ENCODE measurements around the gene ZBTB2.

The ZBTB2 gene

DNA sequence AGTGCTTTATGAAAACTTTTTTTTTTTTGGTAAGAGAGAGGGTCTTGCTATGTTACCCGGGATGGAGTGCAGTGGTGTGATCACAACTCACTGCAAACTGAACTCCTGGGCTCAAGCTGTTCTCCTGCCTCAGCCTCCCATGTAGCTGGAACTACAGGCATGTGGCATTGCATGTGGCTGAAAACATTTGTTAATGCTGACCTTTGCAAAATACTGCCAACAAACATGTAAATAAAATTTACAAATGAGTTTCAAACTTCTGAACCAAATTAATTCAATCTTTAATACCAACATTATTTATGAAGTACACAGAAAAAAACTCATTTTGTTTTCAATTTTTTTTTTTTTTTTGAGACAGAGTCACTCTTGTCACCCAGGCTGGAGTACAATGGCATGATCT is 26.1 kb upstream of the ZBTB2 start:
- no peak for TF ChIP-seq CTCF (IDR thresholded peaks at IDR 0.05; ENCODE audit: low read depth, low read length)
- no peak overlapping the region for H3K4me3 ChIP-seq (ENCODE audit: low read depth, low read length)

DNA sequence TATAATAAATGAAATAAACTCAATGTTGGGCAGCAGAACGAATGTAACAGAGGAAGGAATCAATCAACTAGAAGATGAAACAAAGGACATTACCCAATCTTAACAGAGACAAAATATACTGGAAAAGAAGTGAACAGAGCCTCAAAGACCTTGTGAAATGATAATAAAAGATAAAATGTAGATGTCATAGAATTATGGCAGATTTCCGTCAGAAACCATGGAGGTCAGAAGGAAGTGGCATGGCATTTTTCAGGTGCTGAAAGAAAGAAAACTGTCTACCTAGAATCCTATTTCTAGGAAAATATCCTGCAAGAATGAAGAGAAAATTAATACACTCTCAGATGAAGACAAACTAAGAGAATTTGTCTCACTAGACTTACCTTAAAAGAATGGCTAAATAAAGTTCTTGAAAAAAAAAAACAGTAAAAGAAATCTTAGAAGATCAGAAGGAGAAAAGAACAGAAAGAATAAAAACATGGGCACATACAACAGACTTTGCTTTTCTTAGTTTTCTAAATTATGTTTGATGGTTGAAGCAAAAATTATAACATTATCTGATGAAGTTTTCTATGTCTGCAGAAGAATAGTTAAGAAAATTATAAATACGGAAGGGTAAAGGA is 23.4 kb upstream of the ZBTB2 start:
- no peak for TF ChIP-seq CTCF (IDR thresholded peaks at IDR 0.05; ENCODE audit: low read depth, low read length)
- H3K4me3 ChIP-seq (ENCODE audit: low read depth, low read length): no peak overlapping the region

GRCh38 chr6:151413372-151414145 is 22.2 kb upstream of the ZBTB2 start:
- no peak overlapping the region for H3K4me3 ChIP-seq (ENCODE audit: low read depth, low read length)
- TF ChIP-seq CTCF (IDR thresholded peaks at IDR 0.05; ENCODE audit: low read depth, low read length): no peak

DNA sequence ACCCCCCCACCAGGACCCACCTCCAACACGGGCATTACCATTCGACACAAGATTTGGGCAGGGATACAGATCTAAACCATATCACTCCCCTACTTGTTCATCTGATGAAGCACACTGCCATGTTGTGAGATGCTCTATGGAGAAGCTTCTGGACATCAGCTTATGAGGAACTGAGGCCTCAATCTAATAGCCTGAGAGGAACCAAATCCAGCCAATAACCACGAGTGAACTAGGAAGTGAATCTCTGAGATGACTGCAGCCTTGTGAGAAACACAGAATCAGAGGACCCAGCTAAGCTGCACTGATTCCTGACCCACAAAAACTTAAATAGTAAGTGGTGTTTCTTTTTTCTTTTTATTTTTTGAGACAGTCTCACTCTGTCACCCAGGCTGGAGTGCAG is 21.6 kb upstream of the ZBTB2 start:
- no peak overlapping the region for H3K4me3 ChIP-seq (ENCODE audit: low read depth, low read length)
- no peak for TF ChIP-seq CTCF (IDR thresholded peaks at IDR 0.05; ENCODE audit: low read depth, low read length)

DNA sequence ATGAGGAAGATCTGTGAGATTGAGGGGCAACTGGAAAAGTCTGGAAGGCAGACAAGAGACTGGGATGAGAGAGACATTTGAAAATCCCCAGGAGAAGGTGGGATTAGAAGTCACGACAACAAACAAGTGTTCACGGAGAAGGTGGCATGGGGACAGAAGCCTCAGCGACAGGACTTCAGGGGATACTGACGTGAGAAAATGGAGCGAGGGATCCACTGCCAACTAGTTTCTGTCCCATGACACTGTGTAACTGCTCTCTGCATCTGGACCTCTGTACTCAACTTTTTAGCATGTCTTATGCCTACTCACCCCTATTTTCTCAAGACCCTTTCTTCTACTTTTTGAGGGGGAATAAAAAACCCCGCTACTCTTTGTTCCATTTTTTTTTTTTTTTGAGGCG is 18.3 kb upstream of the ZBTB2 start:
- no peak overlapping the region for H3K4me3 ChIP-seq (ENCODE audit: low read depth, low read length)
- no peak for TF ChIP-seq CTCF (IDR thresholded peaks at IDR 0.05; ENCODE audit: low read depth, low read length)

GRCh38 chr6:151409260-151409659 is 17.9 kb upstream of the ZBTB2 start:
- no peak overlapping the region for H3K4me3 ChIP-seq (ENCODE audit: low read depth, low read length)
- no peak for TF ChIP-seq CTCF (IDR thresholded peaks at IDR 0.05; ENCODE audit: low read depth, low read length)

DNA sequence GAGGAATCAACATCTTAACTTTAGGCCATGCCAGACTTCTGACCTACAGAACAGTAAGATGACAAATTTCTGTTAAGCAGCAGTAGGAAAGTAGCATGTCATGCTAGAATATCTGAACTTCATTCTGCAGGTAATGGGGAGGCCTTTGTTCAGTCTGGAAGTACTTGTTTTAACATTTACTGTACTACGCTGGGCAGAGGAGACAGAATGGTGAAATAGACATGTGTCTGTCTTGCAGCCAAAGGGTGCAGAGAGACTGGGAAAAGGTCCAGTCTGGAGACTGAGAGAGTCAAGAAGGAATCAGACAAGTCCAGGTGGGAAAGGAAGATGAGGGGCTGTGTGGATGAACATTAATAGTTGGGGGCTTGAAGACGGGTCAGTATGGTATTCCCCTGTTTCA is 17.5 kb upstream of the ZBTB2 start:
- no peak overlapping the region for H3K4me3 ChIP-seq (ENCODE audit: low read depth, low read length)
- no peak for TF ChIP-seq CTCF (IDR thresholded peaks at IDR 0.05; ENCODE audit: low read depth, low read length)
